ENCODE measurements around the gene CLCN1. TPM values are rescaled to one million over a fixed set of nuclear protein-coding genes. Genes with fewer than 3 reads are reported as not detected.
A peak's percentile ranks its signal among the peaks of the same experiment; 100 is the strongest.

The CLCN1 gene
- total RNA-seq, 1 donor from 2014 or later = not detected

DNA sequence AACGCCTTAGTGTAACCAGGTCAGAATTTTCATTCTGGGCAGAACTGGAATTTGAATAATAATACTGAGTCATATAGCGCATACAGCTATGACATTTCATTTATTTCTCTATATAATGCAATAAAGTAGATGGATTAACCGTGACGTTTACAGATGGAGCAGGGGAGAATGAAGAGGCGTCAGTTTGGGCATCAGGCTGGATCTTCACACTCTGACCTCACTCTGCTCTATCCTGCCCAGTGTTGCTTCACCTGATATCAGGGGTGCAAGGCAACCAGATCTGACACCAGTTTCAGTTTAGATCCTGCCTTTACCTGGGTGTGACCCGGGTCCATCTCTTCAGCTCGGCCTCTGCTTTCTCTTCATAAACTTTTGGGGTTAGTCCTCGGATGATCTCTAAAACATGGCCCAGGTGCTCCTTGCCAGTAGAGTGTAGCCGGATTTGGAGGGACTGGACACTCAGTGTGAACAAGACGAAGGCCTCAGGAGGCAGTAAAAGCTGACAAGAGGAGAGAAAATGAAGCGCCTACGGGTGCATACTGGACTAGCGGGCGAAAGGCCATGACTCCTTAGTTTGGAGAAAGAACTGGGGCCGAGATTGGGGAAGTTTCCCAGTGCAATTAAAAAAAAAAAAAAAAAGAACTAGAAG lies 63.8 kb downstream of the CLCN1 start:
- H3K4me1 Mint-ChIP-seq (ENCODE audit: unreplicated experiment) = peaks cover 27% of the 10 kb centered on the region
- peak overlapping the region; percentile 91 for H3K27ac Mint-ChIP-seq (ENCODE audit: unreplicated experiment)

GRCh38 chr7:143380260-143380645 lies 64.3 kb downstream of the CLCN1 start:
- Mint-ChIP-seq H3K36me3 (ENCODE audit: low read depth, unreplicated experiment) (peaks cover 12% of the 10 kb centered on the region), H3K4me3 (ENCODE audit: unreplicated experiment) (peak overlapping the region; percentile 92), H3K9me3 (ENCODE audit: unreplicated experiment) (no peaks in the 10 kb centered on the region), H3K27me3 (ENCODE audit: unreplicated experiment) (peaks cover 17% of the 10 kb centered on the region), H3K4me1 (ENCODE audit: unreplicated experiment) (peaks cover 25% of the 10 kb centered on the region), H3K27ac (ENCODE audit: unreplicated experiment) (peak overlapping the region; percentile 91)
- peak; percentile 91 for DNase-seq (ENCODE audit: low spot score)
- TF ChIP-seq, protein P1, sequence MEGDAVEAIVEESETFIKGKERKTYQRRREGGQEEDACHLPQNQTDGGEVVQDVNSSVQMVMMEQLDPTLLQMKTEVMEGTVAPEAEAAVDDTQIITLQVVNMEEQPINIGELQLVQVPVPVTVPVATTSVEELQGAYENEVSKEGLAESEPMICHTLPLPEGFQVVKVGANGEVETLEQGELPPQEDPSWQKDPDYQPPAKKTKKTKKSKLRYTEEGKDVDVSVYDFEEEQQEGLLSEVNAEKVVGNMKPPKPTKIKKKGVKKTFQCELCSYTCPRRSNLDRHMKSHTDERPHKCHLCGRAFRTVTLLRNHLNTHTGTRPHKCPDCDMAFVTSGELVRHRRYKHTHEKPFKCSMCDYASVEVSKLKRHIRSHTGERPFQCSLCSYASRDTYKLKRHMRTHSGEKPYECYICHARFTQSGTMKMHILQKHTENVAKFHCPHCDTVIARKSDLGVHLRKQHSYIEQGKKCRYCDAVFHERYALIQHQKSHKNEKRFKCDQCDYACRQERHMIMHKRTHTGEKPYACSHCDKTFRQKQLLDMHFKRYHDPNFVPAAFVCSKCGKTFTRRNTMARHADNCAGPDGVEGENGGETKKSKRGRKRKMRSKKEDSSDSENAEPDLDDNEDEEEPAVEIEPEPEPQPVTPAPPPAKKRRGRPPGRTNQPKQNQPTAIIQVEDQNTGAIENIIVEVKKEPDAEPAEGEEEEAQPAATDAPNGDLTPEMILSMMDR (IDR thresholded peaks at IDR 0.05; ENCODE audit: unreplicated experiment) = peak; percentile 93

More for the DNA sequence above, 63.8 kb downstream of the CLCN1 start:
- peaks cover 12% of the 10 kb centered on the region for H3K36me3 Mint-ChIP-seq (ENCODE audit: low read depth, unreplicated experiment)
- TF ChIP-seq, protein P1 (IDR thresholded peaks at IDR 0.05; ENCODE audit: unreplicated experiment) = no peak
- DNase-seq (ENCODE audit: low spot score) = no peak
- H3K27me3 Mint-ChIP-seq (ENCODE audit: unreplicated experiment) = peaks cover 17% of the 10 kb centered on the region
- H3K4me3 Mint-ChIP-seq (ENCODE audit: unreplicated experiment) = peak overlapping the region; percentile 92
- H3K9me3 Mint-ChIP-seq (ENCODE audit: unreplicated experiment) = no peaks in the 10 kb centered on the region

GRCh38 chr7:143380646-143381426 lies 64.9 kb downstream of the CLCN1 start, which contains the start of gene ZYX:
Gene ZYX, plus strand, starts transcription at chr7:143381345. Its CDS starts 227 bp downstream, at chr7:143381572.
- H3K27ac Mint-ChIP-seq (ENCODE audit: unreplicated experiment) = peak within 1 kb of the TSS; percentile 91
- H3K4me1 Mint-ChIP-seq (ENCODE audit: unreplicated experiment) = peaks cover 21% of the 10 kb centered on the region
- H3K4me3 Mint-ChIP-seq (ENCODE audit: unreplicated experiment) = peak within 1 kb of the TSS; percentile 92
- H3K9me3 Mint-ChIP-seq (ENCODE audit: unreplicated experiment) = no peaks in the 10 kb centered on the region
- DNase-seq (ENCODE audit: low spot score) = peak; percentile 96
- H3K36me3 Mint-ChIP-seq (ENCODE audit: low read depth, unreplicated experiment) = peaks cover 12% of the 10 kb centered on the region
- peaks cover 17% of the 10 kb centered on the region for H3K27me3 Mint-ChIP-seq (ENCODE audit: unreplicated experiment)
- TF ChIP-seq, protein P1 (IDR thresholded peaks at IDR 0.05; ENCODE audit: unreplicated experiment) = no peak

DNA sequence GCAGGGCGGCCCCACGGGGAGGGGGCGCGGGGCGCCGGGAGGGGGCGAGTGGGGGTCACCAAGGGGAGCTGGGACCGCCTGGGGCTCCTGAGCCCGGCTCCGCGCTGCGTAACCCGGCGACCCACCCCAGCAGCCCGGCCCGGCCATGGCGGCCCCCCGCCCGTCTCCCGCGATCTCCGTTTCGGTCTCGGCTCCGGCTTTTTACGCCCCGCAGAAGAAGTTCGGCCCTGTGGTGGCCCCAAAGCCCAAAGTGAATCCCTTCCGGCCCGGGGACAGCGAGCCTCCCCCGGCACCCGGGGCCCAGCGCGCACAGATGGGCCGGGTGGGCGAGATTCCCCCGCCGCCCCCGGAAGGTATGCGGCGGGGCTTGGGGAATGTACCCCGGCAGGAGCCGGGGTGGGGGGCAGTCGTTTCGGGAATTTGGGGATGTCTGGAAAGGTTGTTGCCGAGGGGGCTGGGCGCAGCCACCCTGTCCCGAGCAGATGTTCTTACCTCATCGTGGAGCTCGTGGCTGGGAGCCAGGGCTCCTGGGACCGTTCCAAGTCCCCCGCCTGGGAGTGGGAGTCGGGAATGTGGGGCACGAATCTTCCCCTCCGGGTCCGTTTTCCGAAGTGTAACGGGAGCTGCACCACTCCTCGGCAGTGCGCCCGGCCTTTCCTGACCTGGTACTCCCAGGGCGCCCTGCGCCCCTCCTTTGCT lies 65.7 kb downstream of the CLCN1 start:
- no peak overlapping the region for H3K27ac Mint-ChIP-seq (ENCODE audit: unreplicated experiment)
- H3K4me1 Mint-ChIP-seq (ENCODE audit: unreplicated experiment) = peaks cover 19% of the 10 kb centered on the region

More for the DNA sequence above, 65.7 kb downstream of the CLCN1 start:
- H3K36me3 Mint-ChIP-seq (ENCODE audit: low read depth, unreplicated experiment) = peaks cover 12% of the 10 kb centered on the region
- no peaks in the 10 kb centered on the region for H3K9me3 Mint-ChIP-seq (ENCODE audit: unreplicated experiment)
- DNase-seq (ENCODE audit: low spot score) = no peak
- no peak overlapping the region for H3K4me3 Mint-ChIP-seq (ENCODE audit: unreplicated experiment)
- H3K27me3 Mint-ChIP-seq (ENCODE audit: unreplicated experiment) = peaks cover 17% of the 10 kb centered on the region
- TF ChIP-seq, protein P1 (IDR thresholded peaks at IDR 0.05; ENCODE audit: unreplicated experiment) = no peak
